HG02970 (cell line): ENCODE measurements around the gene CNOT4.
"Not testable (repeated sequence)": the region's sequence is repeated elsewhere in the genome, so short reads cannot be mapped to it uniquely, and the experiment has no call there.

ENCODE experiments used
- ATAC-seq: cut with Tn5 transposase; IDR thresholded peaks from one replicate; pipeline ENCODE4 v1.9.1; 2021; ENCODE audit warnings: mild to moderate bottlenecking, moderate library complexity, moderate number of reproducible peaks; ENCODE audit not compliant: unreplicated experiment, low FRiP score

CNOT4 gene

DNA sequence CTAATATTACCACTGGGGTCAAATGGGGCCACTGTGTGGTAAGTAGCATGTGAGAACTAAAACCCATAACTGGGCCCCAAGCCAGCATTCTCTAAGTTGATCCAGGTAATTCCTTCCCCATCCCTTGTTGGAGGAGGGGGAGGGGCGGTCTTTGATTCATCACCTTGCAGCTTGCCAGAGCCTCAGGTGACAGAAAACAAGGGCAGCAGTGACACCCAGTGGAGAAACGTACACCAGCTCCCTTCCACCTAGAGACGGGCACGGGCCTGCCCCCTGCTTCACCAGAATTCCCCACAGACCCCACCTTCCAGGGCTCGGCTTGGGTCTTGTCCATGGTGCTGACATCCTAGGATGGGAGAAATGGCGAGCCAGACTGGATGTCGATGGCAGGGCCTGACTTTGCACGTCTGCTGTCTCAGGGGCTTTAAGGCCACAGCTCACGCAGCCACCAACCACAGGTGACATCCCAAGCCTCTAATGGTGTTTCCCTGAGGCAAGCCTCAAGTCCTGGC lies 174.2 kb downstream of the CNOT4 start:
- ATAC-seq, result no peak

DNA sequence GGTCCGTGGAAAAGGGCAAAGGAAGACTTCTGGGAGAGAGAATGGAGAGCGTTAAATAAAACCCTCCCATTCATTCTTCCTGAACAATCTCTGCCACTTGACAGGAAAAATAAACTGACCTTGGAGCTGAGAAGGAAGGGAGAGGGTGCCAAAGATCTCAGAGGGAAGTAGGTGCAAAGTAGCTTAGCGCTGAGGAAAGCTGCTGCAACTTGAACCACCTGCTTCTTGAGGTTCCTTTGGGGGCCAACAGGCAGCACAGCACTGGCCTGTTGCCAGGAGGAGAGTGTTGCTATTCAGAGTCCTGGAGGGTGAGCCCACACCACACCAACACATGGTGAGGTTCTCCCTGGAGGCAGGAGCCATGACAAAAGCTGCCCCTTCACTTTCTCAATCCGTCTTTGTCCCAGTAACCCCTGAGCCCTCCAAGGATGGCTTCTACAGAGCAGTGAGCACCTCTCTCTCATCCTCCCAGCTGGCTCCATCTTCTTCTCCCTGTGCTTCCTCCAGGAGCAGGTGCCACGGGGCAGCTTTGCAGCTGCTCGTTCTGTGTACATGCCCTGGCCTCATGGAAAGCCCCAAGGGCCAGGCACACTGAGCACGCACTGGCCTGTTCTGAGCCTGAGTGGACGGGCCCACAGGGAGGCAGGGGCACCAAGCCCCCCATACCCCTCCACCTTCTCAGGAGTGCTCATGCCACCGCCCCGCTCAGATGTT lies 174.9 kb downstream of the CNOT4 start:
- ATAC-seq, result no peak

DNA sequence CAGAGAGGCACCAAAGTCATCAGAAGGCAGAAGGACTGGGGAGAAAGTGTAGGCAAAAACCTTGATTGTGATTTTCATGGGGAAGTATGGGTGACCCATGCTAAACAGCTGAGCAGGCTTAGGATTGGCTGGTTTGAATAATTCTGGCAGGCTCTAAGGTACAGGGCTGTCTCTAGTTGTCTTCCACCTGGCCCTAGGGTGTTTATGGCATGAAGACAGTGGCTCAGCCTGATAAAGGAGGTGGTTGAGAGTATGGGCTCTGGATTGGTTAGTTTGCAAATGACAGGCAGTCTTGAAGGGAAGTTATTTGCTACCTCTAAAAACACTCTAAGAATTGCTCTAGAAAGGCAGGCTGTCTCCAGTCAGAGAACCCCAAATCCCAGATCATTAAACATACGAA lies 176.0 kb downstream of the CNOT4 start:
- ATAC-seq, result no peak

DNA sequence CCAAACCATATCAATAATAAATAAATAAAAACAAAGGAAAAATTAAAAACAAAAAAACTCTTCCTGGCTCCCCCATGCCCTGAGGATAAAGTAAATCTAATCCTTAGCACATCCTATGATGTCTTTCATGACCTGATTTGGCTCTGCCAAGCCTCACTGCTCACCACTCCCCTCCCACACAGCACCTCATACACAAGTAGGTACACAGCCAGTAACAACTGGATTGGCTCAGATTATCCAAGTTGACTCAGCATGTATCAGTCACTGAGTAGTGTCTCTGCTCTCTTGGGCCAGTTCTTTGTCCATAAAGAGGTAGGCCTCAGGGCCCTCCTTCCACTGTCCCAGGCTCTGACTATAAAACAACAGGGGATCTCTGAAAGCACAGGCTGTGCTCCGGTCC lies 176.7 kb downstream of the CNOT4 start:
- no peak for ATAC-seq

- no peak for ATAC-seq
Measured at GRCh38 chr7:135330088-135330487, 179.8 kb downstream of the CNOT4 start.

GRCh38 chr7:135328526-135328925 lies 181.4 kb downstream of the CNOT4 start:
- no peak for ATAC-seq

DNA sequence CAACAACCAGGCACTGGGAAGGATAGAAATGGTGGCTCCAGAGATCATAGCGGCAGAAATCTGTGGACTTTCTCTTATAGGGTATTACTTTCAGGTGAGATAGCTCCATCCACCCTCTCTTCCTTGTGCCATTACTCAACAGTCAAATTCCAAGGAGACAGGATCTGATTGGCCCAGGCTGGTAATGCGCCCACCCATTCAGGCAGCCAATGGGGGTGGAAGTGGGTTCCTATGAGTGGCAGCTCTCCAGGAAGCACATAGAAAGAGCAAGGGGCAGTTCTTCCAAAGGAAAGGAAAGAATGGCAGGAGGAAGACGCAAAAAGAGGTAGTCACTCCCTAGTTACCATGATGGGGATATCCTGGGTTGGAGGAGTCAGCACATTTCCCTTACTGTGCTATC lies 181.8 kb downstream of the CNOT4 start:
- ATAC-seq, result no peak

GRCh38 chr7:135327458-135327857 lies 182.4 kb downstream of the CNOT4 start:
- no peak for ATAC-seq

GRCh38 chr7:135326636-135327280 lies 183.1 kb downstream of the CNOT4 start:
- no peak for ATAC-seq

DNA sequence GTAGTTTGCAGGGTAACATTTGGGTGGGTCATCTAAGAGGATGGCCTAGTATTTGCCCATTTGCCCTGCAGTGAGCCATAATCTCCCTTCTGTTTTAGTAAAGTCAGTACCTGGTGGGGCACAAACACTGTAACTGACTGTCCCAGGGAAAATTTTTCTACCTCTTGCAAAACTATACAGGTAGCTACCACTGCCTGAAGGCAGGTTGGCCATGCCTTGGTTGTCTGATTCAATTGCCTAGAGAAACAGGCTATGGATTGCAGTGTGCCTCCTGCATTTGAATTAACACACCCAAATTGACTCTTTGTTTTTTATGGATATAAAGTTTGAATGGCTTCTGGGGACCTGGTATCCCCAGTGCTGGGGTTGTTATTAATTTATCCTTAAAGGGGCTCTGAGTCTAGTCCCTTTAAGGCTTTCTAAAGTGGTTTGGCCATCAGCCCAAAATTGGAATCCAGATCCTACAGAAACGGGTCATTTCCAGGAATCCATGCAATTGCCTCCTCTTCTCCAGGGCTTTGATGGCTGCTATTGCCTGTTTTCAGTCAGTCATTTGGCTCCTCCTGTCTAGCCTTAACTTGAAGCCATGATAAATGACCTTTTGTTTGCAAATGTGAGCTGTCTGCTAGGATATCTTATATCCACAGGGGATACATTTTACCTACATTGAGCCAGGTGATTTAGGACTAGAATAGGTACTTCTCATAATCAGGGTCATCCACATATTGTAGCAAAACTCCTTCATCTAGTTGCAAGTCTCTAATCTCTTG lies 187.1 kb downstream of the CNOT4 start:
- ATAC-seq, result no peak

DNA sequence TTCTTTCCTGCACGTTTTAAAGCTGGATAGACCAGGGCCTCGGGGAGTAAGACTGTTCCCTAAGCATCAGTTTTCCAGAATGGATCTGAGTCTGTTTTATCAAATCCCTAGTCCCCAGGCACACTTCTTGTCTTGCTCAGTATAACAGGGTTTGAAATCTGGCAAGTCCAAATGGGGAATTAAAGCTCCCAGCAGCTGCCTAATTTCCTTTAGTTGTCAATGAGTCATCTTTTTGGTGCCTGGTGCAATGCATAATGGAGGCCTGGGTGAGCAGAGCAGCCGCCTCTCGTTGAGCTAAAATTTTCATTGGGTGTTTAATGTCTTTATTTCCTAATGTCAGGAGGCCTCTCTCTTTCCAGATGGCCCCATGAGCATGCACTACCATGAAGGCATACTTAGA lies 188.3 kb downstream of the CNOT4 start:
- ATAC-seq, result no peak

DNA sequence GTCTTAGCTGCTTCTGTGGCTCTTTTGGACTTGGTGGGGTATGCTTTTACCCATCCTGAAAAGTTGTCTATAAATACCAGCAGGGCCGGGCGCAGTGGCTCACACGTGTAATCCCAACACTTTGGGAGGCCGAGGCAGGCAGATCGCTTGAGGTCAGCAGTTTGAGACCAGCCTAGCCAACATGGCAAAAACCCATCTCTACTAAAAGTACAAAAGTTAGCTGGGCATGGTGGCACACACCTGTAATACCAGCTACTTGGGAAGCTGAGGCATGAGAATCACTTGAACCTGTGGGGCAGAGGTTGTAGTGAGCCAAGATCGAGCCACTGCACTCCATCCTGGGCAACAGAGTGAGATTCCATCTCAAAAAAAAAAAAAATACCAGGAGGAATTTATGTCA lies 188.9 kb downstream of the CNOT4 start:
- ATAC-seq, result not testable (repeated sequence)

- ATAC-seq, result no peak
Measured at GRCh38 chr7:135320268-135320667, 189.6 kb downstream of the CNOT4 start.

DNA sequence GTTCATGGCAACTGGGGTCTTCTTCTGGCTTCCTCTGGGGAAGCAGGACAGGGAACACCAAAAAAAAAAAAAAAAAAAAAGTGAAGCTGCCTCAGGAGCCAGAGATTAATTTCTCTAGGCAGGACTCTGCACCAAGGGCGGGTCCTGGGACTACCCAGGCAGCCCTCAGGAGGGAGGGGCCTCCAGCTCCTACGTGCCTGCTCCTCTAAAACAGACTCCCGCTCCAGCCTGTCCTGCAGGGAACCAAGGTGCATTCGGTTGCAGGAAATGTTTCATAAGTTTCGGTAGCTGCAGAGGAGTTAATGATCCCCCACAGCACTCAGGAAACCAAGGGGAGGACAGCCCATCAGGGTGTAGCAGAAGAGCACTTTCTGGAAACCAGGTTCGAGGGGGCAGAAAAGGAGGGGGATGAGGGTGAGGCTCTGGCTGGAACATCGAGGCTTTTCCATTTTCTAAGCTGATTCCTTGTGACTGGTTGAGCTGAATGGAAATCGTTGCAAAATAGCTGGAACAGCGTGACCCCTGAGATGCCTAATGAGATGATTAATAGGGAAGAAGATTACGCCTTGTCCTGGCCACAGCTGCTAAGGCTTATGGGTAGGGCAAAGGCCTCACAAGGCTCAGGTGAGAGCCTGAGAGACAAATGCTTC lies 192.1 kb downstream of the CNOT4 start:
- no peak for ATAC-seq

GRCh38 chr7:135316648-135317313 lies 193.1 kb downstream of the CNOT4 start:
- ATAC-seq, result no peak

GRCh38 chr7:135313971-135314370 lies 195.9 kb downstream of the CNOT4 start:
- no peak for ATAC-seq
